ENCODE data around the gene LRFN2. TPM values are rescaled to one million over a fixed set of nuclear protein-coding genes. Genes with fewer than 3 reads are reported as not detected.

Gene LRFN2
- total and polyA plus RNA-seq, 11 donors, result not detected

DNA sequence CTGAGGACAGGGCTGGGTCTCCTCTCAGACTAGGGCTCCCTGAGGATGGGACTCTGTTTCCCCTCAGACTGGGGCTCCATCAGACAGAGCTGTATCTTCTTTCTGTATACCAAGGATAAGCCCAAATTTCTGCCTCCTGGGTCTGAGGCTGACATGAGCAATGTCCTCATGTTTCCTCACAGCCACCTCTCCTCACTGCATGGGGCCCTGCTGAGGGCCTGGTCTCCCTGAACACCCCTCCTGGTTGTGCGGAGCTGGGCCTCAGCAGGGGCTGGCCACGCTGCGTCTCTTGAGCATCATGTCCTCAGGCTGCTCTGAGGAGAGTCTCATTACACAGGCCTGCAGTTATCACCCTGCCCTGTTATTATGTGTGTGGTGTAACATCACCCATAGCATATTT, 144.6 kb downstream of the LRFN2 start:
- no peak for ATAC-seq
- TF ChIP-seq, protein P1, sequence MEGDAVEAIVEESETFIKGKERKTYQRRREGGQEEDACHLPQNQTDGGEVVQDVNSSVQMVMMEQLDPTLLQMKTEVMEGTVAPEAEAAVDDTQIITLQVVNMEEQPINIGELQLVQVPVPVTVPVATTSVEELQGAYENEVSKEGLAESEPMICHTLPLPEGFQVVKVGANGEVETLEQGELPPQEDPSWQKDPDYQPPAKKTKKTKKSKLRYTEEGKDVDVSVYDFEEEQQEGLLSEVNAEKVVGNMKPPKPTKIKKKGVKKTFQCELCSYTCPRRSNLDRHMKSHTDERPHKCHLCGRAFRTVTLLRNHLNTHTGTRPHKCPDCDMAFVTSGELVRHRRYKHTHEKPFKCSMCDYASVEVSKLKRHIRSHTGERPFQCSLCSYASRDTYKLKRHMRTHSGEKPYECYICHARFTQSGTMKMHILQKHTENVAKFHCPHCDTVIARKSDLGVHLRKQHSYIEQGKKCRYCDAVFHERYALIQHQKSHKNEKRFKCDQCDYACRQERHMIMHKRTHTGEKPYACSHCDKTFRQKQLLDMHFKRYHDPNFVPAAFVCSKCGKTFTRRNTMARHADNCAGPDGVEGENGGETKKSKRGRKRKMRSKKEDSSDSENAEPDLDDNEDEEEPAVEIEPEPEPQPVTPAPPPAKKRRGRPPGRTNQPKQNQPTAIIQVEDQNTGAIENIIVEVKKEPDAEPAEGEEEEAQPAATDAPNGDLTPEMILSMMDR (IDR thresholded peaks at IDR 0.05), result no peak
- no peak for TF ChIP-seq POLR2A (IDR thresholded peaks at IDR 0.05)
- Histone ChIP-seq H3K4me1 (no peaks in the 10 kb centered on the region), H3K27ac (no peak overlapping the region), H3K27me3 (peaks cover 0 to 23% (median 0%) of the 10 kb centered on the region in 9 donors), H3K4me3 (no peak overlapping the region), H3K36me3 (no peaks in the 10 kb centered on the region), H3K9me3 (no peaks in the 10 kb centered on the region)
- WGBS, 4 donors, result 86 to 95% (median 92%) methylated on average over 3 of the region's 3 CpGs
- intact Hi-C loops (cut with DNase I), result no loop called here
- DNase-seq, result no peak

DNA sequence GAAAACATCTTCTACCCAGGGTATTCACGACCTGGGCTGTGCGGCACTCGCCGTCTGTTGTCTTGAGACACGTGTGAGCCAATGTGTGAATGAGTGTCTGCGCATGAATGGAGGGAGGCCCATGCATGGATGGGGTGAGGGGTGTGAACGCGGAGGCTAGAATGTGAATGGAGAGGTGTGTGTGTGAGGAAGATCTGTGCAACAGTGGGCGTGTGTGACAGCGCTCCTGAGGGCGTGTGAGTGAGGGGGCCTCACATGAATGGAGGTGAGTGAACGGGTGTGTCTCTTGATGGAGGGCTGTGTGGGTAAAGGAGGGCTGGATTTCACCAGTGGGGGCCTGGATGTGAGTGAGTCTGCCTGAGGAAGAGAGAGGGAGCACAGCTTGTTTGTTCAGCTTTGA, 146.0 kb downstream of the LRFN2 start:
- no peak for ATAC-seq
- TF ChIP-seq POLR2A (IDR thresholded peaks at IDR 0.05), result no peak
- TF ChIP-seq, protein P1 (IDR thresholded peaks at IDR 0.05), result no peak
- no peaks in the 10 kb centered on the region for H3K36me3 ChIP-seq
- H3K4me1 ChIP-seq, result no peaks in the 10 kb centered on the region
- no peak for DNase-seq
- H3K4me3 ChIP-seq, result no peak overlapping the region
- H3K27me3 ChIP-seq, result peaks cover 0 to 16% (median 0%) of the 10 kb centered on the region in 9 donors
- intact Hi-C loops (cut with DNase I), result no loop called here
- WGBS, 4 donors, result 89 to 92% (median 91%) methylated on average over 12 of the region's 12 CpGs
- H3K9me3 ChIP-seq, result no peaks in the 10 kb centered on the region
- no peak overlapping the region for H3K27ac ChIP-seq

DNA sequence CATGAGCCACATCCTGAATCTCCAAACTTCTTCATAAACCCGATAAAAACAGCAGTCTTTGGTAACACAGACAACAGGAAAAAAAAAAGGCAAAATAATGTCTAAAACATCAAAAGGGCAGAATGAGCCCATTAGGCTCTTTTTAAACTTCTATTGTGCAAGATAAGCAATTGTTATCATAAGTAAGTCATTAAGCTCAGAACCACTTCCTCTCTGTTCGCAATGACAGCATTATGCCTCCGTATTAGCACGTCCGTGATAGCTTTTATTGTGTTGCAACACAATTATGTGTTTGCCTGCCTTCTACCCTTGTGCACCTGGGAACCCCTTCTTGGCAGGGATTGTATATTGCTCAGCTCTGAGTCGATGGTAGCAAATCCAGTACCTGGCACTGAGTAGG, 147.1 kb downstream of the LRFN2 start:
- no peak overlapping the region for H3K27ac ChIP-seq
- H3K27me3 ChIP-seq, result peaks cover 0 to 14% (median 0%) of the 10 kb centered on the region in 9 donors
- no peaks in the 10 kb centered on the region for H3K9me3 ChIP-seq
- WGBS, 4 donors, result 49 to 57% (median 53%) methylated on average over 6 of the region's 6 CpGs
- H3K4me3 ChIP-seq, result no peak overlapping the region
- no peaks in the 10 kb centered on the region for H3K36me3 ChIP-seq
- TF ChIP-seq, protein P1 (IDR thresholded peaks at IDR 0.05), result no peak
- TF ChIP-seq POLR2A (IDR thresholded peaks at IDR 0.05), result no peak
- ATAC-seq, result no peak
- DNase-seq, result no peak
- no peaks in the 10 kb centered on the region for H3K4me1 ChIP-seq
- intact Hi-C loops (cut with DNase I), result no loop called here

DNA sequence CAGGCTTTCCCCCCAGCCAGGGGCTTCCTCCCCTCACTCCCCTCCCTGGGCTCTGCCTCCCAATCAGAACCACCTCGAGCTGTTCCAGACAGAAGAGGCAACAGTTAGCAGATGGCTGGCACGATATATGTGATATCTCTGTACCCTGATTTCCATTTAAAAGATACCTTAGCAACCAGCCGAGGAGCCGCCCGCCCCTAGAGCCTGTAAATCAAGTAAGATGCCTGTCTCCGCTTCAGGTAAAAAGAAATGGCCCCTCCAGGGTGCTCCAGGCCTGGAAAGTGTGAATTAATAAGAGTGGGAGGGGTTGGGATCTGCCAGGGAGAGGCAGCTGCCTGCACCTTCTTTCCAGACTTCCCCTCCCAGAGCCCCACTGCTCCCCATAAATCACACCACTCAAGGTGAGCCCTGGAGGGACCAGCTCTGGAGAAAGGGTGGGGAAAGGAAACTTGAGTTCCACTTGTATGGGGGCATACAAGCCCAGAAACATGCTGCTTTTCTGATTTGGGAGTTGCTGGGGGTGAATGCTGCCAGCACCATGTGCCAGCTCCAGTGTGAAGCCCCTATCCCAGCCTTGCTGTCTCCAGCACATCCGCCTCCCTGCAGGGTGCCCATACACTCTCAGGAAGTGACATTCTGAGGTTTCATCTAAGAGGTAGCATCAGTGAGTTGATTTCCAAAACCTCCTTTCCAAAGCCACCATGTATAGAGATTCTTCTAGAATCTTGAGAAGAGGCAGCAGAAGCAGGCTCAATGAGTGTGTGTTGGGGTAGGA, 148.0 kb downstream of the LRFN2 start:
- H3K27me3 ChIP-seq, result peaks cover 0 to 14% (median 0%) of the 10 kb centered on the region in 9 donors
- intact Hi-C loops (cut with DNase I), result no loop called here
- no peak overlapping the region for H3K4me3 ChIP-seq
- H3K27ac ChIP-seq, result no peak overlapping the region
- DNase-seq, result no peak
- no peak for ATAC-seq
- H3K9me3 ChIP-seq, result no peaks in the 10 kb centered on the region
- TF ChIP-seq, protein P1 (IDR thresholded peaks at IDR 0.05), result no peak
- no peak for TF ChIP-seq POLR2A (IDR thresholded peaks at IDR 0.05)
- no peaks in the 10 kb centered on the region for H3K36me3 ChIP-seq
- no peaks in the 10 kb centered on the region for H3K4me1 ChIP-seq
- WGBS, 4 donors, result 82 to 91% (median 87%) methylated on average over 7 of the region's 7 CpGs
